Measurements from ENCODE around the gene ASPDH. TPM values are rescaled to one million over a fixed set of nuclear protein-coding genes. Genes with fewer than 3 reads are reported as not detected.

ASPDH gene
- total and polyA plus RNA-seq, 2 of the 4 experiments (the other 2 are of a cell fraction) = not detected

DNA sequence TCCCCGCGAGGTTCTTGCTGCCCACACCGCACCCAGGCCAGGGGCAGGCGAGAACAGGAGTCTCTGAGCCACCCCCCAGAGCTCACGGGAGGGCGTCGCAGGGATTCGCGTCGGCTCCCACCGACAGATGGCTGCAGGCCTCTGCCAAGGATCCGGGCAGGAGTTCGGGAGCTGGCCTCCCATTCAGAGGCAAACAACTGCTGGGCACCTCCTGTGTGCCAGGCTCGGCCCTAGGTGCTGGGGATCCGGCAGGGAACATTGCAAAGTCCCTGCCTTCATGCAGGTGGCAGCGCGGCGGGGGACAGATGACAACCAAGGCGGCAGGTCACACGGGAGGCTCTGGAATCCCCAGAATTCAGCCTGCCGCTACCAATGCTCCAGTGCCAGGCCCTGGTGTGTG, 29.2 kb upstream of the ASPDH start:
- intact Hi-C loops (cut with micrococcal nuclease) (no loop called here), dilution Hi-C loops (cut with HindIII; ENCODE audit: low sequenced_read_pairs, unreplicated experiment) (no loop called here), in situ Hi-C loops (cut with MboI; ENCODE audit: low sequenced_read_pairs) (no loop called here)
- H3K56ac ChIP-seq (ENCODE audit: extremely low read depth, insufficient read depth, low read length) = no peak overlapping the region
- H4K91ac ChIP-seq (ENCODE audit: insufficient read depth, low read depth, low read length) = no peak overlapping the region
- no peaks in the 10 kb centered on the region for H3K4me1 ChIP-seq (ENCODE audit: control insufficient read depth, insufficient read depth, low read length)
- H4K8ac ChIP-seq (ENCODE audit: low read depth in 2 of 2, low read length in 2 of 2) = no peak overlapping the region
- H3K23ac ChIP-seq (ENCODE audit: low read depth, low read length) = no peak overlapping the region
- no peaks in the 10 kb centered on the region for H3K9me1 ChIP-seq (ENCODE audit: insufficient read depth, low read length)
- H2AFZ ChIP-seq (replicated peaks; ENCODE audit: low read length, poor library complexity) = no peak overlapping the region
- POLR2A ChIA-PET (ENCODE audit: unreplicated experiment) = no interaction called here
- H2BK120ac ChIP-seq (ENCODE audit: low read depth, low read length) = no peak overlapping the region
- H2BK15ac ChIP-seq (ENCODE audit: low read depth, low read length) = no peak overlapping the region
- H3K4me2 ChIP-seq (ENCODE audit: low read depth, low read length) = no peak overlapping the region
- no peak overlapping the region for H2BK20ac ChIP-seq (ENCODE audit: low read depth, low read length)
- no peak overlapping the region for H2AK5ac ChIP-seq (ENCODE audit: low read depth, low read length)
- no peak overlapping the region for H3K27ac ChIP-seq (ENCODE audit: insufficient read depth, low read length)
- CTCF ChIA-PET = interaction anchor here (1.8 kb wide), 1 partner anchor 13 kb away, joined by 7 read pairs; no protein-coding TSS in a partner anchor
- H3K27me3 ChIP-seq (ENCODE audit: control insufficient read depth, insufficient read depth, low read length) = no peaks in the 10 kb centered on the region; the same call in none of the 2 replicates
- BruUV-seq (replicated peaks) = no TSS peak
- no peak overlapping the region for H3K9ac ChIP-seq (ENCODE audit: low read depth, low read length)
- no peak overlapping the region for H3K4me3 ChIP-seq (ENCODE audit: insufficient read depth, low read depth, low read length)
- H2AK9ac ChIP-seq (replicated peaks; ENCODE audit: low read depth, low read length, poor library complexity) = no peak overlapping the region
- DNase-seq (no peak), ATAC-seq (ENCODE audit: low read depth) (no peak)
- H3K4ac ChIP-seq (ENCODE audit: low read depth, low read length) = no peak overlapping the region
- no peak overlapping the region for H3K14ac ChIP-seq (replicated peaks; ENCODE audit: low read depth, low read length)
- TF ChIP-seq RFX5 (IDR thresholded peaks at IDR 0.05; ENCODE audit: low read depth, low read length) (no peak), RAD21 (IDR thresholded peaks at IDR 0.05; ENCODE audit: low read length) (no peak), SMC3 (IDR thresholded peaks at IDR 0.05; ENCODE audit: low read depth, low read length) (no peak), CHD1 (IDR thresholded peaks at IDR 0.05; ENCODE audit: low read depth, low read length) (no peak), CTCF (conservative IDR thresholded peaks at IDR 0.05; ENCODE audit: low read depth, low read length) (no peak), BHLHE40 (IDR thresholded peaks at IDR 0.05; ENCODE audit: low read depth, low read length) (no peak), RCOR1 (IDR thresholded peaks at IDR 0.05; ENCODE audit: insufficient replicate concordance, low read length) (no peak), NFE2L2 (IDR thresholded peaks at IDR 0.05; ENCODE audit: low read depth, low read length) (no peak), FOS (IDR thresholded peaks at IDR 0.05; ENCODE audit: low read depth, low read length) (no peak), MAFK (IDR thresholded peaks at IDR 0.05; ENCODE audit: low read depth, low read length) (no peak), CEBPB (IDR thresholded peaks at IDR 0.05; ENCODE audit: low read depth, low read length) (no peak)
- TF ChIP-seq, protein P1, sequence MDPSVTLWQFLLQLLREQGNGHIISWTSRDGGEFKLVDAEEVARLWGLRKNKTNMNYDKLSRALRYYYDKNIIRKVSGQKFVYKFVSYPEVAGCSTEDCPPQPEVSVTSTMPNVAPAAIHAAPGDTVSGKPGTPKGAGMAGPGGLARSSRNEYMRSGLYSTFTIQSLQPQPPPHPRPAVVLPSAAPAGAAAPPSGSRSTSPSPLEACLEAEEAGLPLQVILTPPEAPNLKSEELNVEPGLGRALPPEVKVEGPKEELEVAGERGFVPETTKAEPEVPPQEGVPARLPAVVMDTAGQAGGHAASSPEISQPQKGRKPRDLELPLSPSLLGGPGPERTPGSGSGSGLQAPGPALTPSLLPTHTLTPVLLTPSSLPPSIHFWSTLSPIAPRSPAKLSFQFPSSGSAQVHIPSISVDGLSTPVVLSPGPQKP (IDR thresholded peaks at IDR 0.05; ENCODE audit: borderline replicate concordance, low read depth, low read length) = no peak
- H3K36me3 ChIP-seq (ENCODE audit: control insufficient read depth, insufficient read depth, low read length) = no peaks in the 10 kb centered on the region
- no peaks in the 10 kb centered on the region for H3K9me3 ChIP-seq (ENCODE audit: control insufficient read depth, insufficient read depth, low read length)
- 68% methylated on average over 10 of the region's 21 CpGs; no CpG with 5 or more reads in 1 of the 2 experiments for whole genome bisulfite sequencing, 2 experiments (ENCODE audit: extremely low coverage in 2 of 2, insufficient read length in 1 of 2)
- no peaks in the 10 kb centered on the region for H4K20me1 ChIP-seq (ENCODE audit: insufficient read depth, low read length)
- no peak overlapping the region for H3K18ac ChIP-seq (ENCODE audit: low read depth, low read length)
- H2BK5ac ChIP-seq (ENCODE audit: low read depth, low read length, poor library complexity, severe bottlenecking) = no peak overlapping the region
- no peaks in the 10 kb centered on the region for H3K79me1 ChIP-seq (ENCODE audit: low read depth in 1 of 2, low read length in 2 of 2)
- no peak overlapping the region for H4K5ac ChIP-seq (ENCODE audit: low read depth, low read length)
